ACC112 (cell line): Measurements from ENCODE around the gene ZP1.

ENCODE experiments used
- H2AFZ ChIP-seq: fragments of 200-600 bp; sonication (generic); one replicate; pipeline ENCODE4 v1.6.0; 2017; ENCODE audit warnings: antibody characterized with exemption, low read length; ENCODE audit not compliant: unreplicated experiment
- H3K27ac ChIP-seq: fragments of 200-600 bp; sonication (generic); 2 replicates; pipeline ENCODE4 v1.5.1; 2014; ENCODE audit warnings: low read depth, mild to moderate bottlenecking, antibody characterized with exemption, low read length, moderate library complexity
- H3K27me3 ChIP-seq: fragments of 200-600 bp; sonication (generic); 2 replicates; pipeline ENCODE4 v1.6.1; 2014; ENCODE audit warnings: mild to moderate bottlenecking, antibody characterized with exemption, low read length, moderate library complexity, mixed read lengths; ENCODE audit not compliant: insufficient read depth
- H3K36me3 ChIP-seq: fragments of 200-600 bp; sonication (generic); 2 replicates; pipeline ENCODE4 v1.6.1; 2016; ENCODE audit warnings: mild to moderate bottlenecking, antibody characterized with exemption, low read length, moderate library complexity, mixed read lengths; ENCODE audit not compliant: insufficient read depth
- H3K4me1 ChIP-seq: fragments of 200-600 bp; sonication (generic); one replicate; pipeline ENCODE4 v1.6.1; 2016; ENCODE audit warnings: low read length, mixed read lengths; ENCODE audit not compliant: insufficient read depth, unreplicated experiment, control insufficient read depth
- H3K4me3 ChIP-seq: fragments of 200-600 bp; sonication (generic); 2 replicates; pipeline ENCODE4 v1.5.1; 2014; ENCODE audit warnings: mild to moderate bottlenecking, low read depth, low read length
- H3K79me2 ChIP-seq: fragments of 200-600 bp; sonication (generic); one replicate; pipeline ENCODE4 v1.6.0; 2016; ENCODE audit warnings: low read length; ENCODE audit not compliant: control insufficient read depth, unreplicated experiment, insufficient read depth

The ZP1 gene

DNA sequence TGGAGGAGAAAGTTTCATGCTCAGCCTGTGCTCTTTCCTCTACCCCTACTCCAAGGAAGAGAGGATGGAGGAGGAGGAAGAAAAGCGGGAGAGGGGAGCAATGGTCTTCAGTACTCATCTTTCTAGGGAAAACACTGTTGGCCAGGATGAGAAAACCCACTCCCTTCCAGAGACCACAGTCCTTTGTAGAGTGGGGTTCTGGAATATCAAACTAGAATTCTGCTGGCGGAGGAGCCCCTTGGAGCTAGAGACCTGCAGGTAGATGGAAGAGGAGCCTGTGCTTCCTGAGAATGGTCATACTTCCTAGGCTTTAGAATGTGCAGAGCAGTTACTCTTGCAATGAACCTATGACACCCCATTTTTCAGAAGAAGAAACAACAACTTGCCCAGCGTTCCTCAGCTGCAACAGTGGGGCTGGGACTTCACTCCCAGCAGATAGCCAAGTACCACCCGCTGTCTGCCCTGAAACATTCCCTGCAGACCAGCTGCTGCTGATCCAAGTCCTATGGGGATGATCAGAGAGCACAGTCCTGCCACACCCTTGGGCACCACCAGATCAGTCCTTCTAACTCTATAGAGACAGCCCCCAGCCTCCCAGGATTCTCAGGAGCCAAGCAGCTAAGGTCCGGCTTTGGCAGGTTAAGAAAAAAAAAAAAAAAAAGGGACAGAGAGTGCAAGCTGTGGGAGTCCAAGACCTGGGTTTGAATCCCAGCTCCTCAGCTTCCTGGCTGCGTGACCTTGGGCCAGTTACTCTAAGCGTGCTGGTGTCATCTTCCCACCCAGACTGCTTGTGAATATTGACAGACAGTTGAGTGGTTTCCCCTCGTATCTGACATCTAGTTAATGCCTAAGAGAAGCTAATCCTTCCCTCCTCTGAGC, 12.3 kb upstream of the ZP1 start:
- H3K27me3 ChIP-seq: no peaks in the 10 kb centered on the region
- 0 out of 2 replicates have a peak, but pooled peaks cover 15% of the 10 kb centered on the region for H3K36me3 ChIP-seq
- H3K4me1 ChIP-seq: peaks cover 14% of the 10 kb centered on the region
- no peaks in the 10 kb centered on the region for H3K79me2 ChIP-seq
- H3K4me3 ChIP-seq: no peak overlapping the region
- H2AFZ ChIP-seq: no peak overlapping the region
- no peak overlapping the region for H3K27ac ChIP-seq

DNA sequence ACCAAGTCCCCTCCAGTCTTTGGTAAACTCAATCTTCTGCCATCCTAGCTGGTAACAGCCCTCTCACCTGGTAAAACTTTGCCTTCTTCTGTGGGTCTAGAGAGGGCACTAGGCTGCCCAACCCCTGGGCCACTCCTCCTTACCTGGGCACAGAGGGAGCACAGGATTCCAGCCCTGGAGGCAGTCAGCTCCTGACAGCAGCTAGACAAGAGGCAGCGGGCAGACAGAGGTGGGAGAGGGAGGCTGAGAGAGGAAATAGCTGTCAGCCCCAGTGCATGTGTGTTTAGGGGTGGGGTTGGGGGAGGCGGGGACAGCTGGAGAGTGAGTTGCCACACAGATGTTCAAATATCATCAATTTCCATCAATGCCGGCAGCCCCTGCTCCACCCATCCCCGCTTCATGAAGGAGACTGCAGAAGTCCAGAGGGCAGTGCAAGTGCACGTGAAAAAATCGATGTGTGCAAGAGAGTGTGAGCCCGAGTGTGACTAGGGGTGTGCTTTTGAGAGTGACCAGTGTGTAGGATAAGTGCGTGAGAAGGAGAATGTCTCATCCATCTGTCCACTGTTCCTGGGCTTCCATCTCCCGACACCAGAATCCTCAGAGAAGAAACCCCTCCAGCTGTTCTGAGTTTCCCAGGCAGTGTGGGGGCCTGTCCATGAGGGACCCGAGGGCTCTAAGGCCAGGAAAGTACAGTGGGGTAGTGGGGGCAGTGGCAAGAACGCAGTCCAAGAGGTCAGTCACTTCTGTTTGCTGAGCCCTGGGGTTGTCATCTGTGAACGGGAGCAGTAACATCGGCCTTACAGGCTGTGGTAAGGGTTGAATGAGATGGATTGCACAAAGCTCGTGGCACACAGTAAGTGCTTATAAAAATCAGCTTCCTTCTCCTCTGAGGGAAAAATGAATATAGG, 11.4 kb upstream of the ZP1 start, which contains the start of gene PTGDR2:
Gene PTGDR2, minus strand, starts transcription at position 225 of the 908 bp plus-strand sequence. CDS start 2,228 bp downstream, outside the sequence.
- no peaks in the 10 kb centered on the region for H3K27me3 ChIP-seq
- H3K4me1 ChIP-seq: peaks cover 14% of the 10 kb centered on the region
- no peak within 1 kb of the TSS for H3K27ac ChIP-seq
- no peak within 1 kb of the TSS for H3K4me3 ChIP-seq
- H2AFZ ChIP-seq: no peak within 1 kb of the TSS
- H3K36me3 ChIP-seq: 0 out of 2 replicates have a peak, but pooled peaks cover 9% of the 10 kb centered on the region
- H3K79me2 ChIP-seq: no peaks in the 10 kb centered on the region

DNA sequence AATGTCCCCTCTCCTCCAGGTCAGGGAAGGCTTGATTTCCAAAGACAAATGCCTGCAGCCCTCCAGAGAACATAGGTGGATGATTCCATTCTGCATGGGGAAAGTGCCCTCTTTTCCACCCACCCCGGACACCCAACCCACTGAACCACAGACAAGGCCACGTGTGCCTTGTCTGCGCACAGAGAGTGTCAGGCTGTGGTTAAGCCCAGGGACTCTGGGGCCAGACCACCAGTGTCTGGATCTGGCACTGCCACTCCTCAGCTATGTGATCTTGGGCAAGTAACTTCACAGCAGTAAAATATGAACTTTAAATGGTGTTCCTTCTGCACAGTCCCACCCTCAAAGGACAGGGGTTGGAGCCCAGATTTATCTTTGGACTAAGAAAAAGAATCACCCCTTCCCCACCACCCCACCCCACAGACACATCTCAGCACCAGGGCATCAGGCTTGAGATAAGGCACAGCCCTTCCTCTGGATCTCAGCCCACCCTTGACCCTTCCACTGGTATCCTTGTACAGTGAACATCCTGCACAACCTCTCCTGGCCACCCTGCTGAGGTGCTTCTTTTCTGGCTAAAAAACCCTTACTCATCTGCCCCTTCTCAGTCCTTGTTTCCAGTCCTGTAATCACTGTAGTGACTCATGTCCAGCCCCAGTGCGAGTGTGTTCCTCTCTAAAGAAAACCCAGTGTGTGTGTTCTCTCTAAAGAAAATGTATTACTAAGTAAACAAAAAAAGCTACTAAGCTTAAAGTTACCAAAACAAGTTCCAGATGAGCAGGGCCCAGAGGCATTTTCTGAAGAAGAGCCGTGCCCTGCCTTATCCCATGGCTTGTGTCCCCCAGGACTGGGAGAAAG, 9.7 kb upstream of the ZP1 start:
- H3K27me3 ChIP-seq: no peaks in the 10 kb centered on the region
- H3K4me3 ChIP-seq: no peak overlapping the region
- no peaks in the 10 kb centered on the region for H3K79me2 ChIP-seq
- no peak overlapping the region for H2AFZ ChIP-seq
- no peaks in the 10 kb centered on the region for H3K36me3 ChIP-seq
- H3K4me1 ChIP-seq: peaks cover 14% of the 10 kb centered on the region
- H3K27ac ChIP-seq: peak overlapping the region; percentile 33; the same call in 1 of the 2 replicates

DNA sequence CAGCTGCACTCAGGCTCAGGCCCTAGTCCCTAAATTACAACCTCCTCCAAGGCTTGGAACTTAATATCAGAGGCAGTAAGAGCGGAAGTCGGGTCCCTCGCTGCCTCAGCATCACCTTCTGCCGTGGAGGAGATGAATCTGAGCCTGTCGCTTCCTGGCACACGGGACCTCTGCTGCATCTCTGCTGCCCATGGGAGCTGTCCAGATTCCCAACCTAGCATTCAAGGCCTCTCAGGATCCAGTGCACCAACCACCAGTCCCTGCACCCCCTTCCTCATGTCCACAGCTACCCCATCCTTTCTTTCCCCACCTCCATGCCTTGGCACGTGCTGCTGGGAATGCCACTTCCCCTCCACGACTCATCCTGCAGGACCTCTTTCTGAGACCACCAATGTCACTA, 9.1 kb upstream of the ZP1 start:
- Histone ChIP-seq H3K27me3 (no peaks in the 10 kb centered on the region), H3K4me3 (no peak overlapping the region), H3K27ac (no peak overlapping the region), H3K36me3 (no peaks in the 10 kb centered on the region), H3K79me2 (no peaks in the 10 kb centered on the region), H2AFZ (no peak overlapping the region), H3K4me1 (peaks cover 14% of the 10 kb centered on the region)

DNA sequence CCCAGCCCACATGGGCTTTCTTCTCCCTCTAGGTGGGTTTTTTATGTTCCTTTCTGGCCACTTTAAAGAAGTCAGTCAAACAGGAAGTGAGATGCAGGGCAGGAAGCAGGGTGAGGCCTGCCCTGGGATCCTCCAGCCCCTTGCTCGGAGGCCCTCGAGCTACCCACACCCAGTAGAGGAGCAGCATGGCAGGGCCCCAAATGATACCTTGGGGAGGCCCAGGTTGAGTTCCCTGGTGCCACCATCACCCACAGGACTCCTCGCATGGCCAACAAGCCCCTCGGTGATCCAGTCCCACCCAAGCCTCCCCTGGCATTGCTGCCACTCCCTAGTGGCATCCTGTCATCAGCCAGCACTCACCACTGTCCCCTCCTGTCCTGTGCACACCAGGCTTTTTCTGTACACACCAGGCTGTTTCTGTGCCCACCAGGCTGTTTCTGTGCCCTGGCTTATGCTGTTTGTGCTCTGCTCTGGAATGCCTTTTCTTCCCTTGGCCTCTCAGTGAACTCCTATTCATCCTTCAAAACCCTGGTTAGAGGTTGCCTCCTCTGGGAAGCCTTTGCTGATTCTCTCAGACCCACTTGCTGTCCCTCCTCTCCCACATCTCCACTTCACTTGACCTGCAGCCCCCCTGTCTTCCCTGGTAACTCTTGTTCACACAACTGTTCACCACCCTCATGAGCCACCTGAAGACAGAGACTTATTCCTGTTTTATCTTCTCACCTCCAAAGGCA, 8.4 kb upstream of the ZP1 start:
- Histone ChIP-seq H3K27ac (no peak overlapping the region), H3K27me3 (no peaks in the 10 kb centered on the region), H3K36me3 (no peaks in the 10 kb centered on the region), H2AFZ (no peak overlapping the region), H3K79me2 (no peaks in the 10 kb centered on the region), H3K4me1 (peaks cover 14% of the 10 kb centered on the region), H3K4me3 (no peak overlapping the region)

DNA sequence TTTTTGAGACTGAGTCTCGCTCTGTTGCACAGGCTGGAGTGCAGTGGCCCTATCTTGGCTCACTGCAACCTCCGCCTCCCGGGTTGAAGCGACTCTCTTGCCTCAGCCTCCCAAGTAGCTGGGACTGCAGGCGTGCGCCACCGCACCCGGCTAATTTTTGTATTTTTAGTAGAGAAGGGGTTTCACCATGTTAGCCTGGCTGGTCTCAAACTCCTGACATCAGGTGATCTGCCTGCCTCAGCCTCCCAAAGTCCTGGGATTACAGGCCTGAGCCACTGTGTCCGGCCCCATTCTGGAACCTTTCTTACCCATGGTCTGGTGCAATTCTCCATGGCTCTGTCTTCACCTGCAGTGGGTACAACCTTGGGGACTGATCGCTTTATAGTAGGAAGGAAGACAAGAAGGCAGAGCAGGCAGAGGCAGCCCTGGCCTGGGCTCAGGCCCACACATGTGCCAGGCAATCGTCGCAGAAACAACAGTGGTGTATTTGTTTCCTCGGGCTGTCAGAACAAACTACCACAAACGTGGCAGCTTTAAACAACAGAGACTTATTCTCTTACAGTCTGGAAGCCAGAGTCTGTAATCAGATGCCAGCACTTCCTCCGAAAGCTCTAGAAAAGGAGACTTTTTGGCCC, 7.6 kb upstream of the ZP1 start:
- no peak overlapping the region for H2AFZ ChIP-seq
- no peaks in the 10 kb centered on the region for H3K36me3 ChIP-seq
- no peak overlapping the region for H3K27ac ChIP-seq
- no peaks in the 10 kb centered on the region for H3K27me3 ChIP-seq
- H3K4me3 ChIP-seq: no peak overlapping the region
- H3K79me2 ChIP-seq: no peaks in the 10 kb centered on the region
- H3K4me1 ChIP-seq: peaks cover 14% of the 10 kb centered on the region

DNA sequence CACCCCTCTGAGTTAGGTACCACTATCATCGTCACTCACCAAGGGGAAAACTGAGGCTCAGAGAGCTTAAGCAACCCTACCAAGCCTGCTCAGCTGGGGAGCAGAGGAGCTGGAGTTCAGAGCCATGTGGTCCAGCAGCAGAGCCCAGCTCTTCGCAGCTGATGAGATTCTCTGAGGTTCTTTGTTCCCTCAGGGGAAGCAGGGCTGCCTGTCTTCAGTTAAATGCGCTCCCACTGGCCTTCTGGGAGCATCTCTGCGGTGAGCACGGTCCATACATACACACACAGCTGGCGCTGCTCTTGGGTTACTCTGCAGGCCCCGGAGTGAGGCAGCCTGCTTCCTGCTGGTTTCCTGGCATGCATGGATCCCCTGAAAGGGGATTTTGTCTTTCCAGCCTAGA, 6.4 kb upstream of the ZP1 start:
- no peak overlapping the region for H2AFZ ChIP-seq
- no peak overlapping the region for H3K27ac ChIP-seq
- no peak overlapping the region for H3K4me3 ChIP-seq
- H3K4me1 ChIP-seq: peaks cover 14% of the 10 kb centered on the region
- no peaks in the 10 kb centered on the region for H3K27me3 ChIP-seq
- no peaks in the 10 kb centered on the region for H3K79me2 ChIP-seq
- H3K36me3 ChIP-seq: no peaks in the 10 kb centered on the region

DNA sequence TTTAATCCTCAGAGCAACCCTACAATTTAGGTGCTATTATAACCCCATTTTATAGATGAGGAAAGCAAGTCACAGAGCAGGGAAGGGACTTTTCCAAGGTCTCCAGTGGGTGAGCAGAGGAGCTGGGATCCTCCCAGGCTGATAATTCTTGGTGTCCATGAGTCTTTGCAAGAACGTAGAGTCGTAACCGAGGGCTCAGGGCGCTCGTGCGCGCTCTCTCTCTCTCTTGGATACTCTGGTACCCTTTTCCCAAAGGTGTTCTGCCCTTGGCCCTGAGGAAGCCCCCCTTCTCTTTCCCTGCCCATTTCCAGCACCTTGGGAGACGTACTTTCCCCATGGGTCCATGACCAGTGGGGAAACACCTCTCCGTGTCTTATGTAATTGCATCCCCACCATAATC, 5.2 kb upstream of the ZP1 start:
- Histone ChIP-seq H2AFZ (no peak overlapping the region), H3K27ac (no peak overlapping the region), H3K4me3 (no peak overlapping the region), H3K36me3 (no peaks in the 10 kb centered on the region), H3K79me2 (no peaks in the 10 kb centered on the region), H3K4me1 (peaks cover 14% of the 10 kb centered on the region), H3K27me3 (no peaks in the 10 kb centered on the region)

DNA sequence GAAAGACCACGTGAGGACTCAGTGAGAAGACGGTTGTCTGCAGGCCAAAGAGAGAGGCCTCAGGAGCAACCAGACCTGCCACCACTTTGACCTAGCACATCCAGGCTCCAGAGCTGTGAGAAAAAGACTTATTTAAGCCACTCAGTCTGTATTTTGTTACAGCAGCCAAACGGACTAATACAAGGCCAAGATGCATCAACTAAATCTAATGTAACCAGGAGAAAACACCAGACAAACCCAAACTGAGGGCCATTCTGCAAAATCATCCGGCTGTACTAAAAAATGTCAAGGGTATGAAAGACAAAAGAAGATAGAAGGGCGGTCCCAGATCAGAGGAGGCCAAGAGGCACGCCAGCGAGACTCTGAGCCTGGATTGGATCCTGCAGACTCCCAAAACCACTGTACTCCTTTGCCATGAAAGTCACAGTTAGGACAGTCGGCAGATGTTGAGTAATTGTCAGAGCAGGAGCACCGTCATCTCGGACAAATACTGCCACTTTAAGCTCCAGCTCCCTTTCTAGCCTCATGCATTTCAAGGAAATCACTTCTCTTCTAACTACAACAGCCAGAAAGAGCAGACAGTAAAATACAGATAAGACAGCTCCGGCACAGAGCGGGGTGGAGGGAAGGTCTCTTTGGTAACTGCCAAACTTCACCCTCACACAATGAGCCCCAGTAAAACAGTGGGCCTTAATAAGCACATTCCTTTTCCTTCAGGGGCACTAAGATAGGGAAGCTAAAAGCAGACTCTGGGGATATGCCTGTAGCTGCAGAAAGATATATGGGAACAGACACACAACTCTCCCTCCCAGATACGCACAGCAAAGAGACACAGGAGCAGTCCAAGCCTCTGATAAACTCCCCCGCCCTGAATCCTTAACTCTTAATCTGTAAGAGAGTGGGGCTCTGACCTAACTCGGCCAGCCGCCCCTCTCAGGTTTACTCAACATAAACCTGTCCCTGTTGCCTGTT, 3.5 kb upstream of the ZP1 start:
- Histone ChIP-seq H3K4me3 (no peak overlapping the region), H3K36me3 (no peaks in the 10 kb centered on the region), H3K4me1 (peaks cover under 1% of the 10 kb centered on the region), H3K27me3 (no peaks in the 10 kb centered on the region), H3K27ac (no peak overlapping the region), H2AFZ (no peak overlapping the region), H3K79me2 (no peaks in the 10 kb centered on the region)
